DMS114 treated with DMSO at 0.1 percent for 48 hours (cell line): ENCODE results near the gene VWF.

ENCODE experiments used
- DNase-seq: peaks from one replicate; lab custom pipeline; 2025; ENCODE audit not compliant: unreplicated experiment; lab: John Stamatoyannopoulos, UW

The VWF gene

DNA sequence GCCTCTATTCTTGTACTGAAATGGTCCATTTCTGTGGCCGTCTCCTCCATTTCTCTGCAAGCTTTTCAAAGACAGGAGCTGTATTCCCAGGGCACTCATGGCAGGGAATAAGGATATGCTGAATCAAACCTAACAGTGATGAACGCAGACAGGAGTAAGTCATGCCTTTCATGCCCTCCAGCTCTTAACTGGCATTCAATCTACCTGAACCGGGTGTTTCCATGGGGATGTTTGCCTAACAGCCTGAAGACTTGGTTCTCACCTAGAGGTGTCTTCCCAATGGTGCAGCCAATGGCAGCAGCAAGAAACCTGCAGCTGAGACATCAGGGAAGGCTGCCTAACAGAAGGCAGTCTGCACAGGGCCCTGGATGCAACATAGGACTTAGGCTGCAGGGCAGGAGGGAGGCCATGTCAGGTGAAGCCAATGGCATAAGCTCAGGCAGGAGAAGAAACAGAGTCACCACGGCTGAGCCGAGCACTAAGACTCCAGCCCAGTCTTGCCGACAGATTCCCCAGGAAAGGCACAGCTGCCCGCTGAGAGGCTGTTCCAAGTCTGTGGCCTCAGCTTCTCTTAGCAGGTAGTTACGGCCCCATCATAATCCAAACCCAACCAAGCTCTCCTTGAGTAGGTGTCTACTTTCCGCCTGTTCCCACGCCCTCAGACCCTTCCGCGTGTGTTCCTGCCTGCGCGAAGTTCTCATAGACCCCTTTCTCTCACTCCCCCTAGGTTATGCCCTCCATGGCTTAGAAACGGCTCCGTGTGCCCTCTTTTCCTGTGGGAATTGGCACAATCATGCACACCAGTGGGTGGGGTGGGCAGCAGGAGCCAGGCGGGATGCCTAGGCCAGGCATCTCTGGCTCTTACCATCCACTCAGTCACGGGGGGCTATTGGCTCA lies 44.1 kb downstream of the VWF start:
- no peak for DNase-seq

DNA sequence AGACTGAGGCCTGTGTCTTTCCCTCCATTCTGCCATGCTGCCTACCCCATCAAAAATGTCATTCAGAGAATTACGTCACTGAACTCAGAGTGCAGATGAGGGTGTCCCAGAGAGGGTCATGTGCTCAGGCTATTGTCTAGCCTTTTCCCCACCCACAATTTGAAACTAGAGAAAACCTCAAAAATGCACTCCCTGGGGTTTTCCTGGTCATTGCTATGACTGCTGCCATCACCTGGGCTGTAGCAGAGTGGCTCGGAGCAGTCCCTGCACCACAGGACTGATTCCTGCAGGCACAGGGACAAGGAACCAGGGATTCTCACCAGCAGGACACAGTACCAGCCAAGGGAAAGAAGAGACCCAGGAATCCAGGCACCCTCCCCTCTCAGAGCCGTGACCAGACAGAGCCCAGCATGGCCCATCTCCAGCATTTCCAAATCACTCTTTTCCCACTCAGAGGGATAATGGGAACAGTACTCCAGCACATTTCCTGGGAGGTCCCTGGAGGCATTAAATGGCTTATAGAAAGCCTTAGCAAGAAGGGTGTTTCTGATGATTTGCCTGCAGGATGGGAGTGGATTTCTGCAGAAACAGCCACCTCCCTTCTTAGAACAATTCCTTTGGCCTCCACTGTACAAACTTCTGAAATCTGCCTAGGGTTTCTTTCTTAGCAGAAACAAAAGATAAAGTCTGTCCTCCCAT lies 45.9 kb downstream of the VWF start:
- DNase-seq: no peak

DNA sequence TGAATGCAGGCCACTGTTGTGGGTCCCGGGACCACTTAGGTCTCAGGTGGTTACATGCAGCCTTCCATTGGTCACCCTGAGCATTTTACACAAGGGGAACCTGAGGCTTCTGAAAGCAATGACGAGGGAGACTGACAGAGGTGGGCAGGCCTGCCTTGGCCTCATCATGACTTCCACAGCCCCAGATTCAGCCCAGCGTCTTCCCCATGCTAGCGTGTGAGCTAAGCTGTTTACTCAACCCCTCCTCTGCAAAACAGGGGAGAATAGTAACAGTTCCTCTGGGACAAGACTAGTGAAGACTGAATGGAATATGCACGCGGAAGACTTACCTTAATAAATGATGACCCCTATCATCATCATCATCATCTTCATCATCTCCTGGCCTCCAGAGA lies 46.8 kb downstream of the VWF start:
- DNase-seq: no peak

DNA sequence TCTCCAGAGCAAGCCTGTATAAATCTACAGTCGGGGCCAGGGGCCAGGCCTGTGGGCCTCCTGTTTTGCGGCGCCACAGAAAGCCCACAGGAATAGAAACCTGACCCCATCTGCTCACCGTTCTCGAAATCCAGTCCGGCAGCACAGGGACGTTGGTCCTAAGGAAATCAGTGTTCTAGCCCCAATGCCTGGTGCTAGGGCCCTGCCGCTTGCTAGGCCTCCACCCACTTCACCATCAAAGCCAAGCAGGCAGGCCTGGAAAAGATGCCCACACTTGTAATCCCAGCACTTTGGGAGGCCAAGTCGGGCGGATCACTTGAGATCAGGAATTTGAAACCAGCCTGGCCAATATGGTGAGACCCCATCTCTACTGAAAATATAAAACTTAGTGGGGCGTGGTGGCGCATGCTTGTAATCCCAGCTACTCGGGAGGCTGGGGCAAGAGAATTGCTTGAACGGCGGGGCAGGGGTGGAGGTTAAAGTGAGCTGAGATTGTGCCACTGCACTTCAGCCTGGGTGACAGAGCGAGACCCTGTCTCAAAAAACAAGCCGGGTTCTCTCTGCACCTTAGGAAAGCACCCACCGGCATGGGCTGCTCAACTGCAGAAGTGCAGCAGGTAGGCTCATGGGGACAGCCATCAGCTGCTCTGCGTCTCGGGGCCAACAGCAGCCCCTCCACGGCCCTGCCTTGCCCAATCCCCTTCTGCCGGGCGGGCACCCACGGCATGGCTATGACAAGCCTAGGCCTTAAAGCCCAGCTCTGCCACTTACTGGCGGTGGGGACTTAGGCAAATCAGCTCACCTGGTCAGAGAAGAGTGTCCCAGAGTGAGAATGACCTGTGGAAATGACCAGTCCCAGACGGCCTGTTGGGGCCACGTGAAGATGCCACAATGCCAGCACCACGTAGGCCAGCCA lies 47.4 kb downstream of the VWF start:
- no peak for DNase-seq

DNA sequence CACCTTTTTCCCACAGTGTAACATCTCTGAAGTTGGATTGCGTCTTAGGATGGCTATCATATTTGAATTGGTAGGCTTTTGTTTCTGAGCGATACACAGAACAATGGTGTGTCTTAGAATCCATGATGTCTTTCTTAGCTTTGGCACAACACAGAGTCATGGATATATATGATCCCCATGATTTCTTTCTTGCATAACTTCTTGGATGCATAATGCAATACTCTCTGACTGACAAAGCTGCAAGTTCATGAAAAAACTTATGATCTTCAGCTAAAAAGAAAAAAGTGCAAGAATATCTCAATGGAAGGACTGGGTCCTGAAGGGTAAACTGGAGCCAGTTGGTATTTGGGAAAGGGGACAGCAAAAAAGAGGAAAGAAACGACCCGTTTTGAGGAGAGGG lies 48.1 kb downstream of the VWF start:
- no peak for DNase-seq

DNA sequence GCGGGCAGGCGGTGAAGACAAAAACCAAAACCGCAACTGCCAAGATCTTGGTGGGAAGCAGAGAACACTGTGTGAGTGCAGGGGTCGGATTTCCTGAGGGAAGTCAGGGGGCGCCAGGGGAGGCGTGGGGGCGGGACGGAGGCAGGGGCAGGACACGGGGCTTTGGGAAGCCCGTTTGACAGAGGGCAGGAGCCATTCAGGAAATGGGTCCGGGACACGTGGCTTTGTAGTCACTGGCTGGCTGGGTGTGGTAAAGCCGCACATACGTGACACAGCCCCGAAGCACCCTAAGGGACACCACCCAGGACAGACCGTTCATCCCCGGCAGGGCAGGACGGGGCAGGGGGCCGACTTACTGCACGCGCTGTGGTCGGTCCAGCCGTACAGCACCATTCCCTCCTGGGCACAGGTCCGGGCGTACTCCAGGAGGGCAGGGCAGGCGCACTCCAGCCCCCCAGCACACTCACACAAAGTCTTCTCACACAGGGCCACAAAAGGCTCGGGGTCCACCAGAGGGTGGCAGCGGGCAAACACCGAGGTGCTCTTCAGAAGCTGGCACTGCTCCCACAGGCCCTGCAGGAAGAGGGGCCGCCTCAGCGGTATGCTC lies 49.4 kb downstream of the VWF start:
- DNase-seq: no peak

DNA sequence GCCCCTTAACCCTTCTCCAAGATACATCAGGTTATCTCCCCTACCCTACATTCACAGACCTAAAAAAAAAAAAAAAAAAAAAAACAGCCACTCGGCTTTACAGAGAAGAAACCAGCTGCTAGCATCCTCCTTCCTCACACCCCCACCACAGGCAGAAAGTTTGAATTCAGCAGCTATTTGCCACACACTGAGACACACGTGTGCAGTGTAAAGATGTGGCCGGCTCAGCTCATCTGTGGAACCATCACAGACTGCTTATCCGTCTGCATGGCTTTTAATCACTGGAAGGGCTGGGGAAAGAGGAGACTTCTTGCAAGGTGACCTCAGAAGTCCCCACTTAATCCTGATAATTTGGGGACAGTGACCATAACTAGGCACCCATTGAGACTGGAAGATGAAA lies 50.0 kb downstream of the VWF start:
- no peak for DNase-seq

DNA sequence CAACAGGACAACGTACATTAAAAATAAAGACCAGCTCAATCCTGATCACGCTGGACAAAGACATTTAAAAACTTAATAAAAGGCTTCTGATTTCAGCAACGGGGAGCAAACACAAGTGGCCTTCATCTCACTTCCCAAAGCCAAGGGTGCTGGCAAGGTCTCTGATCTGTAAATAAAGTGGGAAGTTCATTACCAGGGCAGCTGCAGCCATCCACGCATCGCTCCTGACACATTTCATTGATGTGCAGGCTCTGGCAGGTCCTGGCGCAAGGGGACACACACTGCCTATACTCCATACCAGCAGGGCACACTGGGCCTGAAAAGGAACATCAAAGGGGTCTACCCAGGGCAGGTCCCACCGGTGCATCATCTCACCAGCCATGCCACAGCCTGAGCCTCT lies 51.0 kb downstream of the VWF start:
- DNase-seq: no peak

DNA sequence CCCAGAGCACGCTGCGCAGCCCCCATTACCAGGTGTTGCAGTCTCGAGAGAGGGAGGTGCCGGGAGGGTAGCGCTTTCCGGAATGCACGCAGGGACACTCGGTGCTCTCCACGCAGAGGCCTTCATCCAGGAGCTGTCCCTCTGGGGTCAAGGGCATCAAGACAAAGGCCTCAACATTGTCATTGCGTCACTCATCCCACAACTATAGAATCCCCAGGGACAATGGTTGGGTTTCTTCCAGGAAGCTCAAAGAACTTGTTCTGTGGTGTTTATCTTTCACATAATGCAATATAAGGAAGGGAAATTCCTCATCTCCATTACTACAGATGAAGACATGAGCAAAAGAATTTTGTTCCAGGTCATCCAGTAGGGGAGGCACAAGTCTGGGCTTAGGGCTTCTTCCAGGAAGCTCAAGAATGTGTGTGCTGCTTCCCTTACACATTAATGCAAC lies 52.1 kb downstream of the VWF start:
- DNase-seq: no peak

DNA sequence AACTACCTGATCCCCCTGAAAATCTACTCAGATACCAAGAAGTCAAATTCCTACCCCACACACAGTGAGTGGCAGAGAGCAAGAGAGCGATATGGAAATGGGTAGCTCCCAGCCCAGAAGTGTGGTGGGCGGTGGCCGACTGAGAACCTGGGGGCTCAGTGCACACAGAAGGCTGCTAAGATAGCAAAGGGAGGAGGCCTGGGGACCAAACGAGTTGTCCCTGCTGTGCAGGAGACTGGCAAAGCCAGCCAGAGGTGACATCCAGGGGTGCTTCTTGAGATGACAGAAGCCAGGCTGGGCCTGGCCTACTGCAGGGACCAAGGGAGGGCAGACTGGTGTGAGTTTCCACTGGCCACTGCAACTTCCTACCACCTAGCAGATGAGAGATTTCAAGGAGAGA lies 52.9 kb downstream of the VWF start:
- no peak for DNase-seq

DNA sequence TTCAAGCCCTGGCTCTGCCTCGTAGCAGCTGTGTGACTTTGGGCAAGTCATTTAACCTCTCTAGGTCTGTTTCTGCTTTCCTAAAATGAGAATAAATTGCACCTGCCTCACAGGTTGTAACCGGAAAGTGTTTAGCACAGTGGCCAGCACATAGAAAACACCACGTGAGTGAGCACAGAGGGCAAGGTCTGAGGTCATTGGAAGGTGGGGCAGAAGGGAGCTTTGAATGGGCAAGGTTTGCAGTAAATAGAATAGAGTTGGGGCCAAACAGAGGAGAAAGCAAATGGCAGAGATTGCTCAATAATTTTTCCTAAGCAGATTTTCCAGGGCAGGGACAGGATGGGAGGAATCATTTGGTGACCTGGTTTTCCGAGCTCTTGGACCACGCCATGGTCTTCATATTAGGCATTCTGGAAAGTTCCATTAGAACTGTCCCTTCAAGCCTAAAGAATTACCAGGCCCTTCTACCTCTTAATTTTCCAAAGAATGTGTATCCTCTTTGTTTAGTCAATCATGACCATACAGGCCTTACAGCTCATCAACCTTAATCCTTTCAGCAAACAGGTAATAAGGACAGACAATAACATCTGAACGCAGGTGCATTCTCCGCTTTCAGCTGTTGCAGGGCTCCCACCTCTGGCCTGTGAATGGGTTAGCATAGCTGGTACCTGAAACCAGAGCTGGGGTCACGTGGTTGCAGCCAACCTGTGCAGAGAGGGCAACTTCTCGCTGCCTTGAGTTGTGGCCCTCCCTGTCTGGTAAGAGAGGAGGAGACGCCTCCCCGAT lies 53.8 kb downstream of the VWF start:
- DNase-seq: no peak

DNA sequence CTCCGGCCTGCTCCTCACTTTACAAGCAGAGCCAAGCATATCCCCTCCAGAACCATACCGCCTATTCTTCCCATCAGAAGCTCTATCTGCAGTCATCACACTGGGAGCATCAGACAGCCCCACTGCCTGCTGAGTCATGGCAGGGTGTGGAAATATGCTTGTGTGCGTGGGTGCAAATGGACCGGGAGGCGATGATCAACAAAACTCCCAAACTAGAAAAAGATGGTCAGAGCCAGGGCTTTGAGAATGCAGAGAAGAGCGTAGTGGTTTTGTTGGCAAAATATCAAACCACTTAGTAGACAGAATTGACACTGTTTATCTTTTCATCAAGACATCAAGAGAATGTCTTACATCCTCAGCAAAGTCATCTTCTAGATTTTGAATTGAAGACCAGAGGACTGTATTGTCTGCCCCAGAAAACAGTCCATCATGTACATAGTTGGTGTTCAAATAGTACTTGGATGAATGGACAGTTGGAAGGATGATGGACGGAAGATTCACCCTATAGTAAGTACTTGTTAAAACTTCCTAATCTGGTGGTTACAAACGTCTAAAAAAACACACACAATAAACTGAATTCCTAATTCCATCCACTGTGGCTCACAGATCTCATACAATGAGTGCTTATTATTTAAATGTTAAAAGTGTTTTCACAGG lies 54.9 kb downstream of the VWF start:
- DNase-seq: no peak

DNA sequence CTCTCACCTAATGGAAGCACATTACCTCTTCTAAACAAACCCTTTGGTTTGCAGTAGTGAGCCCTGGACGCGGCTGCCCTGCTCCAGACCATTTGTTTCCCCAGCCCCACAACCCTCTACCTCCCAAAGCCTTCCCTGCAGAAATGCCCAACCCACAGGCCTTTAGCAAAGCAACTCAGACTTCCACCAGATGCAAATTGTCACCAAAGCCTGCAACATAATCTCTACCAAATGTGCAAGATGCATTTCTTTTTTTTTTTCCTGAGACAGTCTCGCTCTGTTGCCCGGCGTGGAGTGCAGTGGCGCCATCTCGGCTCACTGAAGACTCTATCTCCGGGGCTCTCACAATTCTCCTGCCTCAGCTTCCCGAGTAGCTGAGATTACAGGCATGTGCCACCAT lies 56.2 kb downstream of the VWF start:
- DNase-seq: no peak

DNA sequence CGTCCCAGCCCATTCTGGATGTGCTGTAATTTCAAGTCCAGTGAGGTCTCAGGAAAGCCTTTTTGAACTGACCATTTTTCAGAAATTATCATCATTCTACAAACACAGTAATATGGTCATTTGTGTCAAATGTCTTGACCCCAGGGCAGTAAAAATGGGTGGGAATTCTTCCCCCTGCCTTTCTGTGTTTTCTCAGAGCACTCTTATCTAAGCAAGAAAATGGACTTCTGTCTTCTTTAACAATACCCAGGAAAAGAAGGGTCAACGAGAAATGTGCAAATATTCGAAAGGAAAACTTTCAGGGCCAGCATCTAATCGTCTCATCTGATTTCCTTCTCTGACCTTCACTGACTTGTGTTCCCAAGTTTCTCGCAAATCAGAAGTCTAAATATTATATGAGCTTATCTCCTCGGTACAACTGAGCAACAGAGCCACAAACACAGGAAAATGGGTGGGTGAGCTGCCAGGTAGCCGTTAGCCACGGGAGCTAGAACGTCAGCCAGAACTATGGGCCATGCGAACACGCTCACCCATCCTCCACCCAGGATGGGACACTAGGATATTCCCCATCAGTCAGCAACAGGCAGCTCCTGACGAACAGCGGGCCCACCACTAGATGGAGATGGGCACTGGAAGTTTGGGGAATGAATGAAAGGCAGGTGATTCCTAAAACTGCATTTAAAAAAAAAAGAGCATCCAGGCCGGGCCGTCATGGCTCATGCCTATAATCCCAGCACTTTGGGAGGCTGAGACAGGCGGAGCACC lies 57.1 kb downstream of the VWF start:
- peak; percentile 30 for DNase-seq

DNA sequence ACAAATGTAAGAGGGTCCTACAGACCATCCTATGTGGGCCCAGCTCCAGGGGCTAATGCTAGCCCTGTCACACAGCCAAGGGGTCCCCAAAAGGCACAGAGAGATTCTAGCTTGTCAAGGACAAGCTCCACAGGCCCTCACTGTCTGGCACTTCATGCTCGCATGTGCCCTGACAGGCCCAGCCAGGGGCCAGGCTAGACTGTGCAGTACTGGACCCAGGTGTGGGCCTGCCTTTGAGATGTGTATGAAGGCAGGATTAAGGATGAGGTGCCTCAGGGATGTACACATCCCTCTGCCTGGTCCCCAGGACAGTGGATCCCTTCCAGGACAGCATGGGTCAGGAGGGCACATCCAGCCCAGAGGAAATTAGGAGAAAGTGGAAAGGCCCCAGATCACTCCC lies 57.8 kb downstream of the VWF start:
- DNase-seq: no peak

DNA sequence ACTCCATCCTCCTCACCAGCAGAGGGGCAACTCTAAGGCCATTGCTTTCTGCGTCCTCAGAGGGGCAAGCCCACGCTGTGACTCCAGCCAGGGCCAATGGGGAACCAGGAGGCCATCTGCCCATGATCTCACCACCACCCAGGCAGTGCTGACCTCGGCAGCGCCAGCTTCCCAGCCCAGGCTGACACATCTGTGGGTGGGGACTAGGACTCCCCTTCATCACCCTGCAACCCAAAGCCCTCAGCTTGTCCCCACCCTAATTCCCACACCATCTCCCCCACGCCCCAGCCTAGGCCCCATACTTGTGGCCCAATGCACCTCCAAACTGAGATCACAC lies 58.6 kb downstream of the VWF start:
- no peak for DNase-seq

DNA sequence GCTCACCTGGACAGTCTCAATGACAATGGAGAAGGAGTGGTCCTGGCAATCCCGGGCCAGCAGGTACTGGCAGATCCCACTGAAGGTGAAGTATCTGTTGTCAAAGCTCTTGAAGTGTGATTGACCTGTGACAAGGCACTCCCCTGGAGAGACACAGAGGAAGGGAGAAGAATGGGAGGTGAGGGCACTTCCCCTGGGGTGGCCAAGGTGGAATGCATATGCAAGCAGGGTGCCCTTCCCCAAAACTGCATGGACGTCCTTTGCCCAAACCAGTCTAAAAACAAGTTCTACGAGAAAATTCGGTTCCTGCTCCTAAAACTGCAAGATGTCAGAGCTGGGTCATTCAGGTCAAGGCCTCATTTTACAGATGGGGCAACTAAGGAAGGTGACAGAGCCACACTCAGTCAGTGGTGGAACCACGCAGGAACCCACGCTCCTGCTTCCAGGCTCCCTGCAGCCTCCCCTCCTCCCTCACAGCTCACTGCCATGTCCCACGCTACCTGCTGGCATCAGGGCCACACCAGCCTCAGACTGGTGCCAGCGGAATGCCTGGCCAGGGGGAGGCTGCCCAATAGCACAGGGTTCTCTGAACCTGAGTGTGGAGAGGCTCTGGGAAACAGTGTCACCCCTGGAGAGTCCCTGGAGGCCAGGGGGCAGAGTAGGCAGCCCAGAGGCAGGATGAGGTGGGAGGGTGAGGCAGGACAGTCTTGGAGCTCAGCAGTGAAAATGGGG lies 59.2 kb downstream of the VWF start:
- DNase-seq: no peak
